ENCODE results near the gene TSPAN18.

Gene TSPAN18

DNA sequence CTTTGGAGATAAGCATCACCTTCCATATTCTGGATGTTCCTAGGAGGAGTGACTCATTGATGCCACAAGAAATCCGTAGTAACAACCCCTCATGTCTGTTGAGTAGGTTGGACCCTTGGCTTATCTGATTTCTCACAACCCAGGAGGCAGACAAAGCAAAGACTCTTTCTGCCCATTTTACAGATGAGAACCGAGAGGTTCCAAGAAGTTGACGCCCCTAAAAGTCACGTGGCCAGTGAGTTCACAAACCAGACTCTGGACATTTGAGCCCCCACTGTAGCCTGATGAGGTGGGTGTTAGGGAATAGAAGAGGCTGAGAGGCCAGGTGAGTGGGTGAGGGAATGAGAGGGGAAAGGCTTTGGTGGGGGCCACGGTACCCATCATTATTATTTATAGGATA is 70.3 kb downstream of the TSPAN18 start:
- DNase-seq (ENCODE audit: low read depth in 2 of 2) = no peak

DNA sequence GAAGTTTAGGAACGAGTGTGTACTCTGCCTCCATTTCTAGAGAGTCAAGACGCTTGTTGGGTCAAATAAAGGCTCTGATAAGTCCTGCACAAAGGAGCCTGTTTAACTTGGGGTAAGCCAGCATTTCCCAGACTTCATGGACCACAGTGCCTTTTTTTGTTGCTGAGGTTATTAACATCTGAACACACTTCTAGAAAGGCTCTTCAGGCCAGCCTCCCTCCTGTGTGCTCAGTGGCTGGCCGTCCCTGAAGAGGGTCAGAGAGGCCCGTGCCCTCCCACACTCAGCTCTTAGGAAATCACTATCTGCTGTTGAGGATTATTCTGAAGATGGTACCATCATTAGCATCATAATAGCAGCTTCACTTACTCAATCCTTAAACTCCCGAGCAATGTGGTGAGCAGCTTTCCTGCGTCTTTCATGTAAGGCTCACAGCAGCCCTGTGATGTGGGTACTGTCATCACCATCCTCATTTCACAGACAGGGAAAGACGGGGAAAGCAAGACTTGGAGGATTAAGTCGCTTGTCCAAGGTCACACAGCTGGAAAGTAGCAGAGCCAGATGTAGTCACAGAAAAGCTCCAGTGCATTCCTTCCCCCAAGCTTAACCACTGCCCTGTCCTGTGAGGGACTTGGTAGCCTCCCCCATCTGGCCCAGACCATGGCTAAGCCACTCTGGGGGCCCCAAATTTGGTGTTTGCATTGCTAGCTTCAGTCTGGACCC is 71.3 kb downstream of the TSPAN18 start:
- DNase-seq (ENCODE audit: low read depth in 2 of 2) = no peak

DNA sequence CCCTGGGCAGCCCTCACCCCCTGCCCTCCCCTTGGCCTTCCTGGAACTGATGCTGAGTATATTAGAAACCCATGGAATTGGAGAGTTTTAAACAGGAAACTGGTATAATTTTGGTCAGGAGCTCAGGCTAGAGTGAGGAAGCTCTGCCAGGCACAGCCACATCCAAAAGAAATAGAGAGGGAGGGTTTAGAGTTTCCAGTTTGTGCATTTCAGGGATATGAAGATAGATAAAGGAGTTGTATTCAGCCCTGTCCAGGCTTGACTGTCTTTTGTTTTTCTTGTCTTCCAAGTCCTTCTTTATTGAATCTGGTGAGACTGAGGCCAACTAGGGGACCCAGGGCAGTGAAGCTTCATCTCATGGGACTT is 71.8 kb downstream of the TSPAN18 start:
- no peak for DNase-seq (ENCODE audit: low read depth in 2 of 2)

DNA sequence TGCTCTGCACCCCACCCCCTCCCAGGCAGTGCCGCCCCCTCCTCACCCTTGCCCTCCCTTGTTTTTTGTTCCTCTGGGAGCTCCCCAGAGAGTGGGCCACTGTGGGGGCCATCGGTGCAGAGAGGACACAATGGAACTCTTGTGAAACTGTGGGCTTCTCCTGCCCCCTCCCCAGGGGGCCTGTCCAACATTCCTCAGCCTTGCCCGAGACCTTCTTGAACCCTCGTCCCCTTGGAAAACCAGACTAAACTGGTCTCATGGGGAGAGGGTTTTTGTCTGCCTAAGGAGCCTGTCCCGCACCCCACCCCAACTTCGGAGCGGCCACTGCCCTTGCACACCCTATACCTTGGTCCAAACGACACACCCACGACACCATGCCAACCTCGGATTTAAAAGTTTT is 72.2 kb downstream of the TSPAN18 start:
- DNase-seq (ENCODE audit: low read depth in 2 of 2) = no peak

DNA sequence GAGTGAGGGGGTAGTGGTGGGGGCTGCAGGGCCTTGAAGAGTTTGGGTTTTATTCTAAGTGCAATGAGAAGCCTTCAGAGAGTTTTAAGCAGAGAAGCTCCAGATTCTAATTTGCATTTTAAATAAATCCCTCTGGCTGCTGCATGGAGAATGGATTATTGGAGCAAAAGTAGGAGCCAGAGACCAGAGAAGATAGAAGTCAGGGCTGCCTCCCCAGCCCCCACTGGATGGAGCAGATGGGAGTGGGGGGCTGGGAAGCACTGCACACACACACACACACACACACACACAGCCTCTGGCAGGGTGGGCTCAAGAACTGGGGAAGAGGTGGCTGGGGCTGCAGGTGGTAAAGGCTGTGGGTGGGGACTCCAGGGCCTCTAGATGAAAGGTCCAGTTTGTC is 75.6 kb downstream of the TSPAN18 start:
- DNase-seq (ENCODE audit: low read depth in 2 of 2) = no peak

DNA sequence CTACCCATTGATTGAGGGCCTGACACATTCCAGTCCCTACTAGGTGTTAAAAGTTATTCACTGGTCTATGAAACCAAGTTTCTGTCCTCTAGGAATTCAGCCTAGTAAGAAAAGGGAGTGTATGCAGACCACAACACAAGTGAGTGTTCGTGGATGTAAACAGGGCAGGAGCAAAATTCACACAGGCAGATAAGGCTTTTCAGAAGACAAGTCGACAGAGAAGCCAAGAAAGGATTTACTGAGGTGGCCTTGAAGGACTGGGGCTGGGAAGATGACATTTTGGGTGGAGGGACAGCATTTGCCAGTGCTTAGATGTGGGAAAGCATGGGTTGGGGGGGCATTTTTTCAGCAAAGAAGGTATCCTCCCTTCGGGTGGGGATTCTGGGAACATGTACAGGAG is 76.2 kb downstream of the TSPAN18 start:
- no peak for DNase-seq (ENCODE audit: low read depth in 2 of 2)

DNA sequence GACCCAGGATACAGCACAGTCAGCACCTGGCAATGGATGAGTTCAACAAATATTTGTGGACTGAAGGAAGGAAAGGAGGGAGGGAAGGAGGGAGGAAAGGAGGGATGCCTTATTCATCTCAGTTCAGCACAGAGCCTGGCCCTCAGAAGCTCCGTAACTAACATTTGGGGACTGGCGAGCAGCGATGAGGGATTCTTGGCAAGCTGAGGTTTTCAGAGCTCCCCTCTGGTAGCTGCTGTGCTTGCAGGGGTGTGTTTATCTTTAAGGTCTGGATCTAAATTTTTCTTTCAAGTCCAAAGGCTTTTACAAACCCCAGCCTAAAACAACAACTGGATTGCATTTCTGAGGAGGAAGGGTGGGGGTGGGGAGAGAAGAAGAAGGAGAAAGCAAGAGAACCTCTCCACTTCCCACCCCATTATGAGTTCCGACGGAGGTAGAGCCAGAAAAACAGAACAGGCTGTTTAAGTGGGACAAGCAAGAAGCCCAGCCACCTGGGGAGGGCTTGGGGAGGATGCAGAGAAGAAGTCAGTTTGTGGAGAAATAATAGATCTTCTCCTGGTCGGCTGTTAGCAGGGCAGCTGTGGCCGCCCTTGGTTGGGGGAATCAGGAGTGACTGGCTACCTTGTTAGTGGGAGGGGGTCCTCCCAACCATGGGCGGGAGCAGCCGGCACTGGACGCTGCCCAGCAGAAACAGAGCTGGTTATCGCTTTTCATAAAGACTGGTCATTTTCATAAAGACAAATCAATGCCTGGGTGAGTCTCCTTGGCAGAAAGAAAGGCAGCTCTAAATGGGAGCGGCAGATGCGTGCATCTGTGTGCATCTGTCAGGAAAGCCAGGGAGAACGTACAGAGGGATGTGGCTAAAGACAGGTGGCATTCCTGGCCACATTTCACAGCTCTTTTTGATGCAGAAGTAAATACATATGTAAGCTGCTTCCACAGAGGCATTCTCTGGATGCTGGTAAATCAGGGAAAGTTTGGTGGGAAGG is 78.0 kb downstream of the TSPAN18 start:
- no peak for DNase-seq (ENCODE audit: low read depth in 2 of 2)

DNA sequence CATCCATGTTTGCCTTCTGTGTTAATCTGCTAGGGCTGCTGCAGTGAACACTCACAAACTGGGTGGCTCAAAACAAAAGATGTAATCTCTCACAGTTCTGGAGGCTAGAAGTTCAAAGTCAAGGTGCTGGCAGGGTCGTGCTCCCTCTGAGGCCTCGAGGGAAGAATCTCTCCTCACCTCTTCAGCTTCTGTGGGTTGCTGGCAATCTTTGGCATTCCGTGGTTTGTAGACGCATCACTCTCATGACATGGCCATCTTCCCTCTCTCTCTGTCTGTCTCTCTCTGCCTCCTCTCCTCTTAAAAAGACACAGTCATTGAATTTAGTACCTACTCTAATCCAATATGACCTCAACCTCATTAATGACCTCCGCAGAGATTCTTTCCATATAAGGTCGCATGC is 78.8 kb downstream of the TSPAN18 start:
- no peak for DNase-seq (ENCODE audit: low read depth in 2 of 2)

DNA sequence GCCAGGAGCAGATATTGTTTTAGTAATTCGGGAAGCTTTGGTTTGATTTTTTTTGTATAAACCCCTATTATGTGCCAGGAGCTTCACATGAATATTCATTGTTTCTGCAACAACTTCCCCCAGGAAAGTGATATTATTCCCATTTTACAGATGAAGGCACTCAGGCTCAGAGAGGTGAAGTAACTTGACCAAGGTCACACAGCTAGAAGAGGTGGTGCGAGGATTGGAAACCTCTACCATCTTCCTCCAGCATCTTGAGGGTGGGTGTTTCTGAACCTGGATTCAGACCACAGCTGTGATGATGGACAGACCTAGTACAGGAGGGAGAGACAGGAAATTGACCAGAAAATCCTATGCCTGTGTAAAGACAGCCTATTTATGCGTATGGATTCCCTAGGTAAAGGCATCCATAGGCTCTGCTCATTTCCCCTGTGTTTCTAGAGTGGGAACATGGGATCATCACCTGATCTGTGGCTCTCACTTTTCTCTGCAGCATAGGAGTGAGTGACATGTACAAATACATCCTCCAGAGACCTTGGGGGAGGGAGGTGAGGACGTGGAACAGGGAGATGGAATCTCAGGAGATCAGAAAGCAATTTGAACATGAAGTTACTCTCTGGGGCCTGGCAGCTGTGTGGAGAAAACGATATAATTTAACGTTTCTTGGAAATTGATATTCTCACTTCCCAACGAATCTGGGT is 81.4 kb downstream of the TSPAN18 start:
- no peak for DNase-seq (ENCODE audit: low read depth in 2 of 2)

DNA sequence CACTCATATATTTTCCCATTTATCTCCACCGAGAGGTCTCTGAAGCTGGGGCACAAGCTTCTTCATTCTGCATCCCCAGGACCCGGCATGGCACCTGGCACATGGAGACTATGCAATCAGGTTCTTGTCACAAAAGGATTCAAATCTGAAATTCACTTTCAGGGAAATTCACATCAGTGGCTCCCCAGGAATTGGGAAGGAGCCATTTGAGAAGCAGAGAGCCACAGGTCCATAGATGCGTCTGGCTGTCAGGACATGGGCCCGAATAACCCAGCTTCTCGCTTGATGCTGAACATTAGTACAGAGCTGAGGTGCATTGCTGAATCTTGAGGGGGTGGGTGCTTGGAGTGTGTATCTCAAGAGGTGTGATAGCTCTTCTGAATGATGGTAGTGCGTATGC is 82.5 kb downstream of the TSPAN18 start:
- DNase-seq (ENCODE audit: low read depth in 2 of 2) = no peak

DNA sequence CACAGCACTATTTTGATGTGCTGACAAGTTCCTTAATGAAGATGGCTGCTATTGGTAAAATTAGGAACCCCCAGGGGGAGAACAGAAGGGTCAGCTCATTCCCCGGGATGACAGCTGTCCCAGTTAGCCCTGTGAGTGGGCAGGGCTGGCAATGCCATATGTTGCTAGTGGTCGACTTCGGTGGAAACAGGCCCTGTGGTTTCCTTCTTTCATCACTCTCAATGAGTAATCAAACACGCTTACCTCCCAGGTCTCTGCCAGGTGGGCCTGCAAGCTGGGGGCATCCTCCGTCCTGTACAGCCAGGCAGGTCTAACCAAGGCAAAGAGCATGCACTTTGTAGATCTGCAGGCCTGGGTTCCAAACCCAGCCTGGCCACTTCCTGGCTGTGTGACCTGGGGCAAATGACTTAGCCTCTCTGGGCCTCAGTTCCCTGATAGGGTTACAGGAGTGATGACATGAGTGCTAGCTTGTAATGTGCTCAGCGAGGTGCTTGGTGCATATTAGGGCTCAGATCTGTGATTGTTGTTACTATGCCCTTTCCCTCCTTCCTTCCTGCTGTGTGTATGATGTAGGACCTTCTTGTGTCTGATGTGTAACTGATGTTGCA is 85.2 kb downstream of the TSPAN18 start:
- DNase-seq (ENCODE audit: low read depth in 2 of 2) = no peak

DNA sequence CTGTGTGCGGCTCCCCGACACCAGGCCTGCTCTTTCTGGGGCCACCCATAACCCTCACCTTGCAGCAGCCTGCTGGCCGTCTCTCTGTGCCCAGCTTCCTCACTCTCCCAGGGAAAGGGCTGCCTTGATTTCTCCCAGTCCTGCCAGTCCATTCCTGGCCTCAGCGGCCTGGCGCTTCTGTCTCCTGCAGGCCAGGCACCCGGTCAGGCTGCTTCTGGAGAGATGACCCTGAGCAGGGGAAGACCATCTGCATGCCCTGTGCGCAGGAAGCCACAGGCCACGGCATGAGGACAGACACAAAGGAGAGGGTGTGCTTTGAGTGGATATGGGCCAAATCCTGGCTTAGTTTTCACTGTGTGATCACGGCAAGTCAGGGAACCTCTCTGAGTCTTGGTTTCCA is 86.2 kb downstream of the TSPAN18 start:
- no peak for DNase-seq (ENCODE audit: low read depth in 2 of 2)

DNA sequence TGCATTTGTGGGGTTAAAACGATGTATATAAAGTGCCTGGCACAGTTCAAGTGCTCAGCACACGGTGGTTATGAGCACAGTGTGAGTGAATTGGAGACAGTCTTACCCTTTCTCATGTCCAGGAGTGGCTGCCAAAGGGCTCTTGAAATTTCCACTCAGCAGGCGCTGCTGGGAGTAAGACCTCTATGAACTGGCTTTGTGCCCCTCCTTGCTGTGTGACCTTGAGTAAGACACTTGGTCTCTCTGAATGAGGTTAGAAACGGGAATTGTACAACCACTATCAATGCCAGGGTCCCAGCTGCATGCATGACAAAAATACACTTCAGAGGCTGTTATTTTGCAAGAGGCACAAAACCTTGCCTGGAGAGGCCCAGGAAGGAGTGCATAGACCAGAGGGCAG is 86.6 kb downstream of the TSPAN18 start:
- DNase-seq (ENCODE audit: low read depth in 2 of 2) = no peak

DNA sequence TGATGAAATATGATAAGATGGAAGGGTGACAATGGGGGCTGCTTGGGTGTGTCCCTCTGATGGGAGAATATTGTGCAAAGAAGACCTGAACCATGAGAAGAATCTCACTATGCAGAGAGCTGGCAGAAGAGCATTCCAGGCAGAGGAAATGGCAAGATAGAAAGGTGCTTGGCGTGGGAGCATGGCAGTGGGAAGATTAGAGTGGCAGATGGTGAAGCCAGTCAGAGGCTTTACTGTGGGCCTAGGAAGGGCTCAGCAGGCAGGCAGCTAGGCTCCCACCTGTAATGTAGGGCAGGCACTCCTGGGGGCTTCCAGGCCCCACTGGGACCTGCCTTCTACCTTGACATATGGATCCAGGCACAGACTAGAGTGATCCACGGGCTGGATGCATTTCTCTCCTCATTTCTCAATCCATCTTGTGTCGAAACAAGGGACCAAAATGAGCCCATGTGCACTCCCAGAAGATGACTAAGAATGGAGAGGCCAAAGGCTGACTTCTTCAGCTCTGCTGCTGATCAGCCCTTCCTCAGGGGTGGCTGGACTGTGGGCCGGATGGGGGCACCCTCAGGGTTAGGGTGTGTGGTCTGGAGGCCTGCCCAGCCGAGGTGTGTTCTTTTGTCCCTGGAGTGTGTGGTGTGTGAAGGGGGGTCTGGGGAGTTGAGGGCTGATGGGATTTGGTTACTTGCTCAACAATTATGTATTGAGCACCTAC is 88.3 kb downstream of the TSPAN18 start:
- DNase-seq (ENCODE audit: low read depth in 2 of 2) = no peak

DNA sequence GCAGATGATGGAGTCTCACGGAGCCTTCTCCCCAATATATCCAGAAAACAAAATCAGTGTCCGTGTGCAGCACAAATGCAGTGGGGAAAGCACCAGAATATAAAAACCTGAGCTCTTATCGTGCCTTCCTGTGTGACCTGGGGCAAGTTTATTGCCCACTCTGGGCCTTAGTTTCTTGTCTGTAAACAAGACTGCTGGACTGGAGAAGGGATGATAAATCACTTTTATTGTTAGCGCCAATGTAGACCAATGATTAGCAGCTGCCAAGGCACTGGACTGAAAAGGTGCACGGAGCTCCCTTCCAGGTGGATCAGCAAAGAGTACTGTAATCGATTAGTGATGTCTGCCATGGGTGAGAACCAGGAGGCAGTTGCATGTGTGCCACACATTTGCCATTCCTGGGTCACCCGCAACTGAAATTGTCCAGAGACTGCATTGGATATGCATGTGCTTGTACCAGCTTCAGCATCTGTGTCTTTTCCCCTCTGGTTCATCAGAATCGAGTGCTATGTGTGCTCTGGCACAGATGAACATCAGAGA is 89.2 kb downstream of the TSPAN18 start:
- DNase-seq (ENCODE audit: low read depth in 2 of 2) = no peak

DNA sequence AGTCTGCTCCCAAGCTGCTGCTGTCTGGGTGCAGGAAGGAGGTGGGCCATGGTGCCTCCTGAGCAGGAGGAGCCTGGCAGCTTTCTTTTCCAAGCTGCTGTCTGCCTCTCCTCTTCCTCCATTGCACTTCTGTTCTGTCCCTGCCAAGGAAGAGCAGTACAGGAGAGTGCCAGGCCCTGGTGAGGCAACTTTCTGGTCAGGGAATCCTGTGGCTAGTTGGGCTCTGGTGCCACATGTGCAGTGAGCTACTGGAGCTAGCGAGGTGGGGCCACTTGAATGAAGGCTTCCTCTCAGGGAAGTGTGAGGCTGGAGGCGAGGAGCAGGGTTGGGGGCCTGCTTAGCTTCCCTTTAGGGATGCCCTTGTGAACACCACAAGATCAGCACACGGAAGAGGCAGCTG is 90.0 kb downstream of the TSPAN18 start:
- no peak for DNase-seq (ENCODE audit: low read depth in 2 of 2)

DNA sequence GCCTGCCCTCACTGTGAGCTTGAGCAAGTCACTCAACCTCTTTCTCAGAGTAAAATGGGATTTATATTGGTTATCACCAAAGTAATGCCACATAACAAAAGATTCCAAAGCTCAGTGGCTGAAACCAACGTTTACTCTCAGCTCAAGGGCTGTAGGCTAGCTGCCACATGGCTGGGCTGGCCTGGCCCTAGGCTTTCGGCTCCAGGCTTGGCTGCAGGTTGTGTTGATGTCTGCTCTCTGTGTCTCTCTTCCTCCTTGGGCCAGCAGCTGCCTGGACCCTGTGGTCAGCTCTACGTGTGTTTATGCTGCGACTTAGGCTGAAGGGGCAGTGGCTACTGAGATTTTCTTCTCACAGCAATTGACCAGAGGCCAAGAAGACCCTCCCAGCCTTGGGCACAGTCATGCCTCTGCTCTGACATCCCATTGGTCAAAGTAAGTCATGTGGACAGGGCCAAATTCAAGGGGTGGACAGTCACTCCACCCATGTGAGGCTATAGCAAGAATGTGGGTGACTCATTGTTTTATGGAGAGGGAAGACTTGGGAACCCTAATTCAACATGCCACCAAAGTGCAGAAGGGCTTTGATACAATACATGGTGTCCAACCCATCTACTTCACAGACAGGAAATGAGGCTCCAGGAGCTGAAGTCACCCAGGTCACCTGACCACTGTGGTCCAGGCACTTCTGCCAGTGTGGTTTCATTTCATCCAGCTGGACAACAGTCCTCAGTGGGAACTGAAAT is 90.6 kb downstream of the TSPAN18 start:
- DNase-seq (ENCODE audit: low read depth in 2 of 2) = no peak

DNA sequence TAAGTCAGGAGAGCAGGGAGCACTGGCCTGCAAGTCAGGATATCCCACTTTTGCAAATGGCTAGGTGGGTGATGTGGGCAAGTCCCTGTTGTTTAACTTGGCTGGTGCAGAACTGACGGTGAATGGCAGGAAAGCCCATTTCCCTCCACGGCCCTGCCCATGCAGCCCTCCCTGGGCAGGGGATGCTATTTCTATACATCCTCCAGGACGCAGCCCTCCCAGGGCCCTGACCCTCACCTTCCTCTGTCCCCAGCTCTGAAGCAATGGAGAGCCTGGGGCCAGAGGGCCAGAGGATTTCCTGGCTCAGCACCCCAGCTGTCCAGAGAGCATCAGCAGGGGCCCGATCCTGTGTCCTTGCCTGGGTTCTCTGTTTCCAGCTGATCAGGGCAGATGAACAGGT is 91.3 kb downstream of the TSPAN18 start:
- no peak for DNase-seq (ENCODE audit: low read depth in 2 of 2)

DNA sequence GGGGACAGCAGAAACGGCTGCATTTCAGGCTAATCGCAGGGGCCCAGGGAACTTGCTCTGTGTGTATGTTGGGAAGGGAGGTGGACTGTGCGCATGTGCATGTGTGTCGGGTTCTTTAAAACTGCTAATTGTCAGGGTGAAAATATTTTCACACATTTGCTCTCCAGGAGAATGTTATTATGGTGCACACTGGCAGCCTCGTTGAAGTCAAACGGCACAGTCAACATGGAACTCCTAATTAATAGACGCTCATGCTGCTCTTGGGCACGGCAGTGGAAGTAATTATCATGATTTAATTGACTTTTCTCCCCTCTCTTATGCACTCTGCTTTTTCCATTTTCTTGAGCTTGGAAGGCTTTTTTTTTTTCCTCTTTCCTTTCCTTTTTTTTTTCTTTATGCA is 92.6 kb downstream of the TSPAN18 start:
- DNase-seq (ENCODE audit: low read depth in 2 of 2) = no peak

DNA sequence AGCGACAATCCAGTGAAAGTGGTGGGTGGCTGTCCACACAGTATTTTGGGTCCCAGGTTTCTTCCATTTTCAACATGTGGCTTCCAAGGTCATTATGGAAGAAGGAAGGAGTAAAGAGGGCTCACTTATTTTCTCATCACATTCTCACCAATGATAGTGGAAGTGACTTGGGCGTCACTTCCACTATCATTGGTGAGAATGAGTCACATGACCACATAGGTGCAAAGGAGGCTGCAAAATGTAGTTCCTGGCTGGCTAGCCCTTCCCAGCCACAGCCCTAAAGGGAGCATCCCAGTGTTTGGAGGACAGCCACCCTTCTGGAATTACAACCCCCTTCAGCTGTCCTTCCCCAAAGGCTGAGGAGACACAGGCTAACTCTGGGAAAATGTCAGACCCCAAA is 95.6 kb downstream of the TSPAN18 start:
- DNase-seq (ENCODE audit: low read depth in 2 of 2) = no peak

DNA sequence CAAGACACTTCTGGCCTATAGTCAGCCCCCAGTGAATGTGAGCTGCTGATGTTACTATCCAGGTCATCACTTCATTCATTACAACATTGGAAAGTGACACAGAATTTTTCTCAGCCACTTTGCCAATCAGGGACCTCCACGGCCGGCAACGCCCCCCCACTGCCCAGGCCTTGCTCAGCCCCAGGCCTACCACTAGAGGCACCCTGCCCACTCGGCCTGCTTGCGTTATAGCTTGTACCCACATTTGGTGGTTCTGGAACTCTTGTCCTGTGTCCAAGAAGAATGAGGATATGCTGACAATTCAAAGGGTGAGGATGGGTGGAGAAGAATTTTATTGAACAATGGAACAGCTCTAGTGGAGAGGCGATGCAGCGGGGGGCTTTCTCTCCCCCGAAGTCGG is 96.2 kb downstream of the TSPAN18 start:
- no peak for DNase-seq (ENCODE audit: low read depth in 2 of 2)
